Thyroid gland (tissue), 4 donors: Measurements from ENCODE around the gene SACM1L.

ENCODE experiments used
- CTCF ChIP-seq, 6 experiments: fragments of 200-600 bp in 3 of 6; fragments of 450-650 bp in 3 of 6; sonication (generic) in 3 of 6; IDR thresholded peaks; one replicate each; pipeline ENCODE4 v1.5.1; 2016 to 2019; ENCODE audit warnings: antibody characterized with exemption in 6 of 6, mild to moderate bottlenecking in 2 of 6, inconsistent platforms in 1 of 6, moderate library complexity in 1 of 6
- POLR2A ChIP-seq, 2 donors: fragments of 450-650 bp; IDR thresholded peaks; one replicate each; pipeline ENCODE4 v1.6.1; 2017; ENCODE audit warnings: antibody characterized with exemption in 2 of 2, mild to moderate bottlenecking in 2 of 2, moderate library complexity in 1 of 2

GRCh38 chr3:45657853-45658252 lies 31.3 kb upstream of the SACM1L start:
- no peak for TF ChIP-seq CTCF (IDR thresholded peaks at IDR 0.05)
- TF ChIP-seq POLR2A (IDR thresholded peaks at IDR 0.05), result no peak
